SK-N-SH (cell line): ENCODE results near the gene RAB40C.

Experiments
- CTCF ChIP-seq: fragments of 200-600 bp; sonication (generic); IDR thresholded peaks from 2 replicates; pipeline ENCODE4 v1.6.1; 2017; ENCODE audit warnings: antibody characterized with exemption, mild to moderate bottlenecking, moderate library complexity
- FOXM1 ChIP-seq: IDR thresholded peaks from 2 replicates; pipeline ENCODE4 v1.4.0; 2012; ENCODE audit warnings: low read depth, mild to moderate bottlenecking
- MEF2A ChIP-seq: IDR thresholded peaks from 2 replicates; pipeline ENCODE4 v1.4.0; 2012; ENCODE audit warnings: low read depth, borderline replicate concordance
- NRF1 ChIP-seq: IDR thresholded peaks from 2 replicates; pipeline ENCODE4 v1.6.1; 2012; ENCODE audit warnings: low read depth, mild to moderate bottlenecking, low read length
- RFX5 ChIP-seq: IDR thresholded peaks from 2 replicates; pipeline ENCODE4 v1.6.1; 2012; ENCODE audit warnings: mild to moderate bottlenecking, improper control_type of control experiment, low read length
- SMC3 ChIP-seq: IDR thresholded peaks from 2 replicates; pipeline ENCODE4 v1.6.1; 2012; ENCODE audit warnings: low read depth, low read length, improper control_type of control experiment
- YY1 ChIP-seq: IDR thresholded peaks from 2 replicates; pipeline ENCODE4 v1.4.0; 2012; ENCODE audit warnings: low read depth, mild to moderate bottlenecking
- TF ChIP-seq, protein P1 (sequence below): IDR thresholded peaks from 2 replicates; pipeline ENCODE4; 2012

GRCh38 chr16:557463-558297, 32.2 kb upstream of the RAB40C start:
- TF ChIP-seq FOXM1, result no peak
- TF ChIP-seq CTCF, result no peak
- no peak for TF ChIP-seq NRF1
- no peak for TF ChIP-seq RFX5
- TF ChIP-seq, protein P1, sequence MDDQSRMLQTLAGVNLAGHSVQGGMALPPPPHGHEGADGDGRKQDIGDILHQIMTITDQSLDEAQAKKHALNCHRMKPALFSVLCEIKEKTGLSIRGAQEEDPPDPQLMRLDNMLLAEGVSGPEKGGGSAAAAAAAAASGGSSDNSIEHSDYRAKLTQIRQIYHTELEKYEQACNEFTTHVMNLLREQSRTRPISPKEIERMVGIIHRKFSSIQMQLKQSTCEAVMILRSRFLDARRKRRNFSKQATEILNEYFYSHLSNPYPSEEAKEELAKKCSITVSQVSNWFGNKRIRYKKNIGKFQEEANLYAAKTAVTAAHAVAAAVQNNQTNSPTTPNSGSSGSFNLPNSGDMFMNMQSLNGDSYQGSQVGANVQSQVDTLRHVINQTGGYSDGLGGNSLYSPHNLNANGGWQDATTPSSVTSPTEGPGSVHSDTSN, result no peak
- no peak for TF ChIP-seq MEF2A
- TF ChIP-seq SMC3, result no peak
- TF ChIP-seq YY1, result no peak
